ENCODE results near the gene CAPZB. TPM values are rescaled to one million over a fixed set of nuclear protein-coding genes. Genes with fewer than 3 reads are reported as not detected.

Gene CAPZB
- total RNA-seq, result 110 TPM

GRCh38 chr1:19485362-19486187, at the start of gene CAPZB:
Gene CAPZB, minus strand, starts transcription at chr1:19485539. Its CDS starts 101 bp downstream, at chr1:19485438.

DNA sequence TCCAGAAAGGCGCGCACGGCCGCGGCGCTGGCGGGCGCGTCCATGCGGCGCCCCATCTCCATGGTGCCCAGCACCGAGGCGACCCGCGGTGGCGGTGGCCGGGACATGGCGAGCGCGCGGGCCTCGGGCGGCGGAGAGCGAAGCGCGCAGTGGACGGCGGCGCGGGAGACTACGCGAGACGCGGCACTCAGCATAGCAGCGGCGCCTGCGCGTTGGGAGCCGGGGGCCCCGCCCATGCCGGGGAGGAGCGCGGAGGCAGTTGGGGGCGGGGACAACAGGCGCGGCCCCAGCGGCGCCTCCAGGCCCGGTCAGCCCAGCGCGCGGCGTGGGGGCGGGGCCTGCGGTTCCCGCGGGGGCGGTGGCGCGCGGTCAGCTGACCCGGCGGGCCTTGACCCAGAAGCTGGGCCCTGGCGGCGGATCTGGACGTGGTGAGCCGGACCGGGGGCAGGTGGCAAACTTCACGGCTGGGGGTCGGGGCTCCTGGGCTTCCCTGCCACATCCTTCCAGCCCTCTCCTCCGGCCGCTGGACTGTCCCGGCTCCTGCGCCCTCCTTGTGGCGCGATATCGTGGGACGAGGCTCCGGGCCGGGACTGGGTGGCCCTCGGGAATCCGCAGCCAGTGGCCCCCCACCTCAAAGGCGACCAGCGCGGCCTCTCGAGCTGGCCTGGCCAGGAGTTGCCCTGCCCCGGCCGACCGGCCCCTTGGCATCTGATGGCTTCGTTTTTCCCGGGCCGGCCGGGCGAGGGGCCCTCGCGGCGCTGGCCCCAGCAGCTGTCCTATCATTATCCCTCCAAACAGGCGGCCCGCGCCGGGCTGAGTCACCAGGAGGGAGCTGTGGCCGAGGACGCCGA, 173.2 kb downstream of the CAPZB start, which contains the start of the genes AKR7A2 and SLC66A1:
TSS of gene AKR7A2 (minus strand) at position 214 of the 851 bp plus-strand sequence. CDS start at position 194, 20 bp downstream.
TSS of gene SLC66A1 (plus strand) at position 396 of the 851 bp plus-strand sequence. CDS start 5,352 bp downstream, outside the sequence.

Other genes with a start within 250 kb of the CAPZB start
- gene EMC1, start 234.0 kb downstream of the CAPZB start, total RNA-seq, result 127 TPM
- gene MRTO4, start 233.7 kb downstream of the CAPZB start, total RNA-seq, result 17.6 TPM
- gene AKR7A3, start 196.8 kb downstream of the CAPZB start, total RNA-seq, result 3.3 TPM
- gene AKR7A2, start 173.4 kb downstream of the CAPZB start, total RNA-seq, result 85.5 TPM
- gene SLC66A1, start 173.2 kb downstream of the CAPZB start, total RNA-seq, result 23.6 TPM
- gene NBL1, start 158.8 kb upstream of the CAPZB start, total RNA-seq, result 51.1 TPM
- not detected for gene HTR6, start 179.3 kb upstream of the CAPZB start, total RNA-seq